Transverse colon (tissue), 4 donors: Measurements from ENCODE around the gene ALDH7A1.

Source experiments
- EP300 ChIP-seq: sonication (generic); formaldehyde crosslinking; IDR thresholded peaks from one replicate; pipeline ENCODE4 v1.6.1; 2017; ENCODE audit warnings: antibody characterized with exemption, low read depth
- POLR2AphosphoS5 ChIP-seq, 3 donors: sonication (generic); formaldehyde crosslinking; IDR thresholded peaks; one replicate each; pipeline ENCODE4 v1.6.1; 2016; ENCODE audit warnings: antibody characterized with exemption in 3 of 3
- TF ChIP-seq, protein P1 (sequence below), 5 experiments: fragments of 200-600 bp in 3 of 5; fragments of 450-650 bp in 2 of 5; sonication (generic) in 3 of 5; IDR thresholded peaks; 1 replicate in 2 of 5; 2 replicates in 3 of 5; pipeline ENCODE4 v1.5.1; 2016 to 2017; ENCODE audit warnings: antibody characterized with exemption in 5 of 5, inconsistent platforms in 3 of 5, mild to moderate bottlenecking in 2 of 5, moderate library complexity in 1 of 5

DNA sequence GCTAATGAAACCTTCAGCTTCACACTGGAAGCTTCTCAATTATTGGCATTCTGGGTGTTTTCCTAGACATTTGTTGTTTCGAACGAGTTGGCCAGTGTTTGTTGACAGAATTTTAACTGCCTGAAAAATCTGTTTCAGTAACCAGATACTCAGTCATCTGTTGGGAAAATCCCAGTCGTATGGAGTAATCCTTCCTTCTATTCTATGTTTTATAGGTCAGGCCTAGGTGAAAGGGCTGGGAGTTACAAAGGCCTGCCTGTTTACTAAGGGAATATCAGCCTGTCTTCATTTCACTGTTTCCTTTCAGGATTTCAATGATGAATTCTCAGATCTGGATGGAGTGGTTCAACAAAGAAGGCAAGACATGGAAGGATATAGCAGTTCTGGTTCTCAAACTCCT, 111.9 kb downstream of the ALDH7A1 start:
- TF ChIP-seq, protein P1, sequence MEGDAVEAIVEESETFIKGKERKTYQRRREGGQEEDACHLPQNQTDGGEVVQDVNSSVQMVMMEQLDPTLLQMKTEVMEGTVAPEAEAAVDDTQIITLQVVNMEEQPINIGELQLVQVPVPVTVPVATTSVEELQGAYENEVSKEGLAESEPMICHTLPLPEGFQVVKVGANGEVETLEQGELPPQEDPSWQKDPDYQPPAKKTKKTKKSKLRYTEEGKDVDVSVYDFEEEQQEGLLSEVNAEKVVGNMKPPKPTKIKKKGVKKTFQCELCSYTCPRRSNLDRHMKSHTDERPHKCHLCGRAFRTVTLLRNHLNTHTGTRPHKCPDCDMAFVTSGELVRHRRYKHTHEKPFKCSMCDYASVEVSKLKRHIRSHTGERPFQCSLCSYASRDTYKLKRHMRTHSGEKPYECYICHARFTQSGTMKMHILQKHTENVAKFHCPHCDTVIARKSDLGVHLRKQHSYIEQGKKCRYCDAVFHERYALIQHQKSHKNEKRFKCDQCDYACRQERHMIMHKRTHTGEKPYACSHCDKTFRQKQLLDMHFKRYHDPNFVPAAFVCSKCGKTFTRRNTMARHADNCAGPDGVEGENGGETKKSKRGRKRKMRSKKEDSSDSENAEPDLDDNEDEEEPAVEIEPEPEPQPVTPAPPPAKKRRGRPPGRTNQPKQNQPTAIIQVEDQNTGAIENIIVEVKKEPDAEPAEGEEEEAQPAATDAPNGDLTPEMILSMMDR (IDR thresholded peaks at IDR 0.05) = no peak
- no peak for TF ChIP-seq POLR2AphosphoS5 (IDR thresholded peaks at IDR 0.05)
- TF ChIP-seq EP300 = no peak
